ENCODE measurements around the gene RUNX3. TPM values are rescaled to one million over a fixed set of nuclear protein-coding genes. Genes with fewer than 3 reads are reported as not detected.

Gene RUNX3
- total RNA-seq, 1 experiment from 2014 or later: 0.33 TPM

DNA sequence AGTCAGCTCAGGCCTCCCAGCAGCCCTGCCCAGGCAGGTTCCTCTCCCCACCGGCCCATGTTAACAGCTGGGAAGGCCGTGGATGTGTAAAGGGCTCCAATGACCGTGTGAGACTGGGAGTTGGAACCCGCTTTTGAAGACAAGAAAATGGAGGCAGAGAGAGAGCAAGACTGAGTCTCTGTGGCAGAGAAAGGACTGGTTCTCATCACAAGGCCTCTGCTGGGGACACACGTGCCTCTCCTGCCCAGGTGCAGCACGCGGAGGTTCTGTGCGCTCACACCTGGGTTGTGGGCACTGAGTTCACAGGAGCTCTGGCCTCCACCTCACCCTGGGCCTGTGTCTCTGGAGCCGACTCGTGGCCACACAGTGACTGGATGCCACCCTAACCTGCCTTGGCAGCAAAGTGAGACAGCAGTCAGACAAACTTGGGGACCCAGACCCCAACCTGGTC is 27.0 kb downstream of the RUNX3 start:
- H3T11ph ChIP-seq (ENCODE audit: low read length): no peak overlapping the region
- no peak overlapping the region for H3K18ac ChIP-seq (ENCODE audit: insufficient read length, low read depth, low read length)
- peaks cover 0 to 3% (median 0%) of the 10 kb centered on the region in 3 experiments; a peak in 3 of 7 replicates for H3K36me3 Mint-ChIP-seq (ENCODE audit: insufficient read depth in 1 of 3, low read depth in 3 of 3)
- no peak overlapping the region for H2BK5ac ChIP-seq (ENCODE audit: insufficient read length, low read length)
- no peak overlapping the region for H2AFZ ChIP-seq (ENCODE audit: low read length)
- H3K27ac ChIP-seq (ENCODE audit: insufficient read length, low read depth, low read length): no peak overlapping the region
- H2BK15ac ChIP-seq (ENCODE audit: low read depth, low read length): no peak overlapping the region
- H3K27ac Mint-ChIP-seq: no peak overlapping the region
- no peaks in the 10 kb centered on the region for H3K79me2 ChIP-seq (ENCODE audit: insufficient read depth, low read length)
- no peak overlapping the region for H3K4ac ChIP-seq (ENCODE audit: low read depth, low read length)
- H3K23me2 ChIP-seq (ENCODE audit: insufficient read length, low read depth, low read length, poor library complexity, severe bottlenecking): no peaks in the 10 kb centered on the region
- H3K9me3 Mint-ChIP-seq: peaks cover 0 to 4% of the 10 kb centered on the region in 2 experiments; a peak in 1 of 5 replicates
- no peak overlapping the region for H4K8ac ChIP-seq (replicated peaks; ENCODE audit: insufficient read length, low read depth, low read length)
- H2BK120ac ChIP-seq (ENCODE audit: low read depth, low read length, poor library complexity, severe bottlenecking): no peak overlapping the region
- no peak overlapping the region for H3K4me3 Mint-ChIP-seq
- no CpG with 5 or more reads among the region's 10 CpGs for WGBS (ENCODE audit: extremely low coverage, insufficient read length, low lambda C conversion rate)
- no peaks in the 10 kb centered on the region for H3K79me1 ChIP-seq (ENCODE audit: insufficient read depth, low read depth, low read length, poor library complexity, severe bottlenecking)
- H3K9me3 ChIP-seq (ENCODE audit: control insufficient read depth, low read depth, low read length): no peaks in the 10 kb centered on the region
- no peak for DNase-seq
- H2BK12ac ChIP-seq (ENCODE audit: insufficient read length, low read depth, low read length): no peak overlapping the region
- H3K9ac ChIP-seq (ENCODE audit: extremely low read depth, insufficient read length, low read length): no peak overlapping the region
- no peaks in the 10 kb centered on the region for H3K4me1 ChIP-seq (ENCODE audit: insufficient read depth, low read length)
- H4K91ac ChIP-seq (ENCODE audit: insufficient read length, low read depth, low read length): no peak overlapping the region
- no peak overlapping the region for H2BK20ac ChIP-seq (ENCODE audit: low read depth, low read length, poor library complexity, severe bottlenecking)
- H2AK5ac ChIP-seq (ENCODE audit: insufficient read length, low read length): no peak overlapping the region
- no peak overlapping the region for H3K56ac ChIP-seq (ENCODE audit: insufficient read length, low read depth, low read length)
- TF ChIP-seq, protein P1, sequence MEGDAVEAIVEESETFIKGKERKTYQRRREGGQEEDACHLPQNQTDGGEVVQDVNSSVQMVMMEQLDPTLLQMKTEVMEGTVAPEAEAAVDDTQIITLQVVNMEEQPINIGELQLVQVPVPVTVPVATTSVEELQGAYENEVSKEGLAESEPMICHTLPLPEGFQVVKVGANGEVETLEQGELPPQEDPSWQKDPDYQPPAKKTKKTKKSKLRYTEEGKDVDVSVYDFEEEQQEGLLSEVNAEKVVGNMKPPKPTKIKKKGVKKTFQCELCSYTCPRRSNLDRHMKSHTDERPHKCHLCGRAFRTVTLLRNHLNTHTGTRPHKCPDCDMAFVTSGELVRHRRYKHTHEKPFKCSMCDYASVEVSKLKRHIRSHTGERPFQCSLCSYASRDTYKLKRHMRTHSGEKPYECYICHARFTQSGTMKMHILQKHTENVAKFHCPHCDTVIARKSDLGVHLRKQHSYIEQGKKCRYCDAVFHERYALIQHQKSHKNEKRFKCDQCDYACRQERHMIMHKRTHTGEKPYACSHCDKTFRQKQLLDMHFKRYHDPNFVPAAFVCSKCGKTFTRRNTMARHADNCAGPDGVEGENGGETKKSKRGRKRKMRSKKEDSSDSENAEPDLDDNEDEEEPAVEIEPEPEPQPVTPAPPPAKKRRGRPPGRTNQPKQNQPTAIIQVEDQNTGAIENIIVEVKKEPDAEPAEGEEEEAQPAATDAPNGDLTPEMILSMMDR (conservative IDR thresholded peaks at IDR 0.05): no peak
- H3K4me1 Mint-ChIP-seq: peaks cover 0 to 18% of the 10 kb centered on the region in 2 experiments; a peak in 3 of 4 replicates
- no peaks in the 10 kb centered on the region for H3K27me3 ChIP-seq (ENCODE audit: insufficient read depth, low read length)
- H3K23ac ChIP-seq (ENCODE audit: insufficient read length, low read depth, low read length): no peak overlapping the region
- H3K4me2 ChIP-seq (ENCODE audit: insufficient read depth, insufficient read length, low read length): no peak overlapping the region
- H3K14ac ChIP-seq (ENCODE audit: insufficient read depth, low read length): no peak overlapping the region
- H4K5ac ChIP-seq (ENCODE audit: insufficient read length, low read depth, low read length): no peak overlapping the region
- peaks cover 3% of the 10 kb centered on the region for H4K20me1 ChIP-seq (ENCODE audit: control insufficient read depth, insufficient read depth, insufficient read length)
- H3K27me3 Mint-ChIP-seq (ENCODE audit: low read depth): peaks cover 5% of the 10 kb centered on the region

All from H9 (cell line).